Sigmoid colon (tissue), 7 donors: ENCODE measurements around the gene SEC24C. TPM values are rescaled to one million over a fixed set of nuclear protein-coding genes. Genes with fewer than 3 reads are reported as not detected.
A peak's percentile ranks its signal among the peaks of the same experiment; 100 is the strongest.

ENCODE experiments used
- DNase-seq: peaks from one replicate; pipeline ENCODE4 v3.0.0-alpha.2; 2019
- H3K27ac ChIP-seq, 4 donors: fragments of 200-600 bp; sonication (generic); one replicate each; pipeline ENCODE4 v1.5.1; 2016 to 2019; ENCODE audit warnings: mild to moderate bottlenecking in 1 of 4
- H3K27me3 ChIP-seq, 3 donors: fragments of 200-600 bp; sonication (generic); one replicate each; pipeline ENCODE4 v1.5.1; 2019; ENCODE audit warnings: mild to moderate bottlenecking in 1 of 3
- H3K36me3 ChIP-seq, 4 donors: fragments of 200-600 bp; sonication (generic); one replicate each; pipeline ENCODE4 v1.5.1; 2016 to 2019
- H3K4me1 ChIP-seq, 4 donors: fragments of 200-600 bp; sonication (generic); one replicate each; pipeline ENCODE4 v1.5.1; 2017 to 2019
- H3K4me3 ChIP-seq, 4 donors: fragments of 200-600 bp; sonication (generic); one replicate each; pipeline ENCODE4 v1.5.1; 2017 to 2019; ENCODE audit warnings: mild to moderate bottlenecking in 2 of 4, moderate library complexity in 1 of 4
- H3K9me3 ChIP-seq, 4 donors: fragments of 200-600 bp in 3 of 4; sonication (generic) in 3 of 4; one replicate each; pipeline versions ENCODE4 v1.5.1 to v1.6.1; 2013 to 2019
- CTCF ChIP-seq, 4 experiments: fragments of 450-650 bp in 3 of 4; fragments of 200-600 bp in 1 of 4; IDR thresholded peaks; one replicate each; pipeline ENCODE4 v1.5.1; 2016 to 2019; ENCODE audit warnings: antibody characterized with exemption in 4 of 4, mild to moderate bottlenecking in 3 of 4, moderate library complexity in 2 of 4
- EP300 ChIP-seq, 4 donors: sonication (generic); formaldehyde crosslinking; IDR thresholded peaks; one replicate each; pipeline ENCODE4 v1.6.1; 2017; ENCODE audit warnings: antibody characterized with exemption in 4 of 4
- POLR2A ChIP-seq, 2 donors: fragments of 450-650 bp; IDR thresholded peaks; one replicate each; pipeline ENCODE4 v1.6.1; 2016; ENCODE audit warnings: antibody characterized with exemption in 2 of 2, mild to moderate bottlenecking in 2 of 2, moderate library complexity in 2 of 2
- POLR2AphosphoS5 ChIP-seq, 4 donors: sonication (generic); formaldehyde crosslinking; IDR thresholded peaks; one replicate each; pipeline ENCODE4 v1.6.1; 2017; ENCODE audit warnings: antibody characterized with exemption in 4 of 4
- WGBS, 2 donors: extraction: QIAGEN DNeasy Blood & Tissue Kit; methylation state at CpG; one replicate each; pipeline ENCODE4 v1.1.7; 2013; 5-methylcytosine and 5-hydroxymethylcytosine counted together
- intact Hi-C: fragments of 100-400 bp; cut with DNase I; formaldehyde crosslinking; loops from one replicate; pipeline ENCODE4 v1.15.1; 2023
- polyA plus RNA-seq, 3 donors: library from polyadenylated mRNA; stranded (reverse); fragments of 200-250 nt; gene quantifications; one replicate each; pipeline ENCODE4 v1.2.3, GENCODE V29; 2013
- total RNA-seq, 4 donors: library from RNA; depleted of rRNA; stranded (reverse); fragments of >200 nt; gene quantifications; one replicate each; pipeline ENCODE4 v1.1.0, GENCODE V29; 2016
- donor health status: healthy with polysubstance abuse.
- donor health status: Bipolar disorder and iron deficiency.
- donor health status: healthy.

SEC24C gene
- total and polyA plus RNA-seq, 7 donors: 25.2 to 52.3 (median 37.5) TPM

- H3K27me3 ChIP-seq: no peaks in the 10 kb centered on the region
- no peak for TF ChIP-seq POLR2A (IDR thresholded peaks at IDR 0.05)
- no peak for TF ChIP-seq POLR2AphosphoS5 (IDR thresholded peaks at IDR 0.05)
- TF ChIP-seq EP300 (IDR thresholded peaks at IDR 0.05): no peak
- no peak for TF ChIP-seq CTCF (IDR thresholded peaks at IDR 0.05)
- H3K4me1 ChIP-seq: no peaks in the 10 kb centered on the region
- DNase-seq: peak; percentile 22
- 84 to 89% methylated on average over 9 of the region's 9 CpGs for WGBS, 2 donors
- no peaks in the 10 kb centered on the region for H3K9me3 ChIP-seq
- intact Hi-C loops: no loop called here
- H3K36me3 ChIP-seq: peaks cover 22 to 83% (median 53%) of the 10 kb centered on the region in 4 donors
- no peak overlapping the region for H3K27ac ChIP-seq
- H3K4me3 ChIP-seq: no peak overlapping the region
Measured at GRCh38 chr10:73758704-73759511, 14.7 kb downstream of the SEC24C start.

GRCh38 chr10:73759512-73760115 lies 15.4 kb downstream of the SEC24C start:
- peak; percentile 33 for DNase-seq
- H3K9me3 ChIP-seq: no peaks in the 10 kb centered on the region
- no peaks in the 10 kb centered on the region for H3K4me1 ChIP-seq
- no peak overlapping the region for H3K4me3 ChIP-seq
- H3K27me3 ChIP-seq: no peaks in the 10 kb centered on the region
- no peak overlapping the region for H3K27ac ChIP-seq
- intact Hi-C loops: no loop called here
- no peak for TF ChIP-seq CTCF (IDR thresholded peaks at IDR 0.05)
- TF ChIP-seq EP300 (IDR thresholded peaks at IDR 0.05): no peak
- TF ChIP-seq POLR2AphosphoS5 (IDR thresholded peaks at IDR 0.05): no peak
- TF ChIP-seq POLR2A (IDR thresholded peaks at IDR 0.05): no peak
- H3K36me3 ChIP-seq: peaks cover 22 to 83% (median 54%) of the 10 kb centered on the region in 4 donors
- WGBS, 2 donors: 73 to 77% methylated on average over 5 of the region's 5 CpGs

- Histone ChIP-seq H3K27ac (no peak overlapping the region), H3K9me3 (no peaks in the 10 kb centered on the region), H3K4me3 (no peak overlapping the region), H3K4me1 (no peaks in the 10 kb centered on the region), H3K27me3 (no peaks in the 10 kb centered on the region), H3K36me3 (peaks cover 44 to 85% (median 70%) of the 10 kb centered on the region in 4 donors)
- no peak for TF ChIP-seq POLR2AphosphoS5 (IDR thresholded peaks at IDR 0.05)
- WGBS, 2 donors: 91% methylated on average over 1 of the region's 1 CpG
- intact Hi-C loops: no loop called here
- DNase-seq: peak; percentile 11
Measured at GRCh38 chr10:73761781-73762180, 17.6 kb downstream of the SEC24C start.

GRCh38 chr10:73762915-73763314 lies 18.7 kb downstream of the SEC24C start:
- no peaks in the 10 kb centered on the region for H3K9me3 ChIP-seq
- no peaks in the 10 kb centered on the region for H3K27me3 ChIP-seq
- TF ChIP-seq POLR2A (IDR thresholded peaks at IDR 0.05): no peak
- no peak for TF ChIP-seq POLR2AphosphoS5 (IDR thresholded peaks at IDR 0.05)
- no peak for TF ChIP-seq CTCF (IDR thresholded peaks at IDR 0.05)
- TF ChIP-seq EP300 (IDR thresholded peaks at IDR 0.05): no peak
- no peak overlapping the region for H3K4me3 ChIP-seq
- no peak for DNase-seq
- H3K4me1 ChIP-seq: no peaks in the 10 kb centered on the region
- intact Hi-C loops: no loop called here
- 73 to 77% methylated on average over 2 of the region's 2 CpGs for WGBS, 2 donors
- peaks cover 50 to 96% (median 80%) of the 10 kb centered on the region in 4 donors for H3K36me3 ChIP-seq
- no peak overlapping the region for H3K27ac ChIP-seq

GRCh38 chr10:73763343-73763742 lies 19.2 kb downstream of the SEC24C start:
- TF ChIP-seq POLR2A (IDR thresholded peaks at IDR 0.05) (no peak), CTCF (IDR thresholded peaks at IDR 0.05) (no peak), EP300 (IDR thresholded peaks at IDR 0.05) (no peak), POLR2AphosphoS5 (IDR thresholded peaks at IDR 0.05) (no peak)
- intact Hi-C loops: no loop called here
- Histone ChIP-seq H3K4me1 (no peaks in the 10 kb centered on the region), H3K4me3 (no peak overlapping the region), H3K9me3 (no peaks in the 10 kb centered on the region), H3K27me3 (no peaks in the 10 kb centered on the region), H3K27ac (no peak overlapping the region), H3K36me3 (peaks cover 55 to 100% (median 84%) of the 10 kb centered on the region in 4 donors)
- 75 to 90% methylated on average over 2 of the region's 2 CpGs for WGBS, 2 donors
- DNase-seq: peak; percentile 21
